Osteocyte (in vitro differentiated cells): Measurements from ENCODE around the gene BEND7. TPM values are rescaled to one million over a fixed set of nuclear protein-coding genes. Genes with fewer than 3 reads are reported as not detected.

ENCODE experiments used
- DNase-seq: peaks from one replicate; pipeline ENCODE4 v3.0.0; 2021; ENCODE audit warnings: mixed read lengths; ENCODE audit not compliant: unreplicated experiment; ENCODE audit errors: extremely low spot score
- H3K27ac Mint-ChIP-seq: one replicate; pipeline ENCODE4 v1.8.0; 2021; ENCODE audit warnings: mild to moderate bottlenecking, mixed read lengths; ENCODE audit not compliant: unreplicated experiment
- H3K27me3 Mint-ChIP-seq: one replicate; pipeline ENCODE4 v1.8.0; 2021; ENCODE audit warnings: mixed read lengths; ENCODE audit not compliant: unreplicated experiment
- H3K36me3 Mint-ChIP-seq: one replicate; pipeline ENCODE4 v1.8.0; 2021; ENCODE audit warnings: mixed read lengths; ENCODE audit not compliant: unreplicated experiment
- H3K4me1 Mint-ChIP-seq: one replicate; pipeline ENCODE4 v1.8.0; 2021; ENCODE audit warnings: mixed read lengths; ENCODE audit not compliant: unreplicated experiment
- H3K4me3 Mint-ChIP-seq: one replicate; pipeline ENCODE4 v1.8.0; 2021; ENCODE audit warnings: mild to moderate bottlenecking, moderate library complexity, mixed read lengths; ENCODE audit not compliant: unreplicated experiment
- H3K9me3 Mint-ChIP-seq: one replicate; pipeline ENCODE4 v1.8.0; 2021; ENCODE audit warnings: mixed read lengths; ENCODE audit not compliant: unreplicated experiment
- total RNA-seq: library from RNA; stranded (reverse); gene quantifications from 2 replicates; pipeline ENCODE4 v1.2.1, GENCODE V29; 2021
- TF ChIP-seq, protein P1 (sequence below): fragments of 200-600 bp; sonication (generic); IDR thresholded peaks from 2 replicates; pipeline ENCODE4 v1.5.0; 2021; ENCODE audit warnings: antibody characterized with exemption, mild to moderate bottlenecking, moderate library complexity

The BEND7 gene
- total RNA-seq, 1 donor from 2014 or later: 12.4 TPM

DNA sequence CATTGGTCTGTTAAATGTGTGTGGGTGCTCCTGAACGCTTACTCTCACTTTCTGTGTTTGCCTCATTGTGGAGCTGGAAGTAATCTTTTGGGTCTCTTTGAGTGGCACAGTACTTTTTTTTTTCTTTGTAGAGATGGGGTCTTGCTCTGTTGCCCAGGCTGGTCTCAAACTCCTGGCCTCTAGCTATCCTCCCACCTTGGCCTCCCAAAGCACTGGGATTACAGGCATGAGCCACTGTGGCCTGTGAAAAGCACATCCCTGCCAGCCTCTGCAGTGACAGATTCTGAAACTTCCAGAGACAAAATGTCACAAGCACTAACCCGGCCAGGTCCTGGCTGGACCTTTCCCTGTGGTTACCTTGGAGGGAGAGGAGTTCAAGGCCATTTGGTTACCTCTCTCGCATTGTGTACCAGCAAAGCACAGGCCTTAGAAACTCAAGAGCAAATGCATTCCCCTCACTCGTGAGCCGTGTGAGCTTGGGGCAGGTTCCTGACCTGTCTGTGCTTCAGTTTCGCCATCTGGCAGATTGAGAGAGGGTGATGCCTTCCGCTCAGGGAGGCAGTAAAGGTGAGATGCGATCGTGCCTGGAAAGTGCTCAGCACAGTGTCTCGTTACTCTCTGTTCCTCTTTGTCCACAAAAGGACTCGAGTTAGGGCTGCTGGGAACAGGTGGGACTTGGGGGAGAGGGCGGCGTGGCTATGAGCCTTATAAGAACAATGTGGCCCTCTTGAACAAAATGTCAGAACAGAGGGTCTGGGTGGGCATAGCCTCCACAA lies 108.1 kb downstream of the BEND7 start:
- no peak overlapping the region for H3K4me3 Mint-ChIP-seq
- DNase-seq: no peak
- H3K4me1 Mint-ChIP-seq: no peaks in the 10 kb centered on the region
- H3K27me3 Mint-ChIP-seq: peaks cover 37% of the 10 kb centered on the region
- H3K27ac Mint-ChIP-seq: no peak overlapping the region
- H3K9me3 Mint-ChIP-seq: no peaks in the 10 kb centered on the region
- TF ChIP-seq, protein P1, sequence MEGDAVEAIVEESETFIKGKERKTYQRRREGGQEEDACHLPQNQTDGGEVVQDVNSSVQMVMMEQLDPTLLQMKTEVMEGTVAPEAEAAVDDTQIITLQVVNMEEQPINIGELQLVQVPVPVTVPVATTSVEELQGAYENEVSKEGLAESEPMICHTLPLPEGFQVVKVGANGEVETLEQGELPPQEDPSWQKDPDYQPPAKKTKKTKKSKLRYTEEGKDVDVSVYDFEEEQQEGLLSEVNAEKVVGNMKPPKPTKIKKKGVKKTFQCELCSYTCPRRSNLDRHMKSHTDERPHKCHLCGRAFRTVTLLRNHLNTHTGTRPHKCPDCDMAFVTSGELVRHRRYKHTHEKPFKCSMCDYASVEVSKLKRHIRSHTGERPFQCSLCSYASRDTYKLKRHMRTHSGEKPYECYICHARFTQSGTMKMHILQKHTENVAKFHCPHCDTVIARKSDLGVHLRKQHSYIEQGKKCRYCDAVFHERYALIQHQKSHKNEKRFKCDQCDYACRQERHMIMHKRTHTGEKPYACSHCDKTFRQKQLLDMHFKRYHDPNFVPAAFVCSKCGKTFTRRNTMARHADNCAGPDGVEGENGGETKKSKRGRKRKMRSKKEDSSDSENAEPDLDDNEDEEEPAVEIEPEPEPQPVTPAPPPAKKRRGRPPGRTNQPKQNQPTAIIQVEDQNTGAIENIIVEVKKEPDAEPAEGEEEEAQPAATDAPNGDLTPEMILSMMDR: no peak
- no peaks in the 10 kb centered on the region for H3K36me3 Mint-ChIP-seq

DNA sequence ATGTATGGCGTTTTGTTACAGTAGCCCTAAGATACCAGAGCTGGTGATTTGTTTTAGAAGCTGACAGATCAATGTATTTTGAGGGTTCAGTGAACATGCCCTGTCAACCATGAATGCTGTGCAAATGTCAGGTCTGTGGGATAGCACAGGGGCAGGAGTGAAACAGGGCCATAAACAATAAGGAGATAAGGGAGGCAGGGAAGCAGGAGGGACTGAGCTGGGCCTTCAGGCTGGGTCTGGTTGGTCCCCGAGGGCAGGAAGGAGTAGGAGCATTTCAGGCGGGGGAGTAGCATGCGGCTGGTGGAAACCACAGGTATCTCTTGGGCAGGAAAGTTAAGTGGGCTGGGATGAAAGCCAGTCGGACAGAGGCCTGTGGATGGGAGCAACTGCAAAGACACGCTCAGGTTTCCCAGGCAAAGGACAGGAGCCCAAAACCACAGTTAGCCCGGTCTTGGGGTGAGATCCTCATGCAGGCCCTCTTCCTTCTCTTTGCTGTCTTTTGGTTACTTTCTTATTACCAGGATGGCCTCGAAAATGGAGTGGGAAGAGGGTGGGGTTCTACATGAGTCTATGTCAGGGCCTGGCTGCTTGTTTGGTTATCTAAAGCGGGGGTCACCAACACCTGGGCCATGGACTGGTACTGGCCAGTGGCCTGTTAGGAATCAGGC lies 111.2 kb downstream of the BEND7 start:
- Mint-ChIP-seq H3K4me3 (no peak overlapping the region), H3K27me3 (peaks cover 34% of the 10 kb centered on the region), H3K36me3 (no peaks in the 10 kb centered on the region), H3K9me3 (peaks cover 9% of the 10 kb centered on the region), H3K4me1 (no peaks in the 10 kb centered on the region), H3K27ac (no peak overlapping the region)
- TF ChIP-seq, protein P1: no peak
- DNase-seq: no peak

DNA sequence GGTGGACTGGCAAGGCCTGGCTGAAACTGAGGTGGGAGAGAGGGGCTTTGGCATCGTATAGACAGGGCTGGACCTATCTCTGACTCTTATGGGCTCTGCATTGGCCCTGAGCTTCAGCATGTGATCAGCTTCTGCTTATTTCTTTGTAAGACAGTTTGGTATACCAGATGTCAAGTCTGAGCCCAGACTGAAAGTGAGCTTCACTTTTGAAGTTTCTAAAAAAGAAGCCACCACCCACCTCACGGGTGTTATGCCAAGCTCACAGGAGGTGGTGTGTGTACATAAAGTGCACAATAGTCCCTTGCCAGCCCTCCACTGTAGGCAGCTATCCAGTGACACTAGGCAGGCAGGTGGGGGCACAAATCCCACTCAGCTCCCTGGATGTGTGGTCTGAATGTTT lies 112.1 kb downstream of the BEND7 start:
- no peaks in the 10 kb centered on the region for H3K36me3 Mint-ChIP-seq
- no peaks in the 10 kb centered on the region for H3K4me1 Mint-ChIP-seq
- H3K9me3 Mint-ChIP-seq: peaks cover 9% of the 10 kb centered on the region
- H3K27me3 Mint-ChIP-seq: peaks cover 37% of the 10 kb centered on the region
- H3K4me3 Mint-ChIP-seq: no peak overlapping the region
- TF ChIP-seq, protein P1: no peak
- DNase-seq: no peak
- no peak overlapping the region for H3K27ac Mint-ChIP-seq

DNA sequence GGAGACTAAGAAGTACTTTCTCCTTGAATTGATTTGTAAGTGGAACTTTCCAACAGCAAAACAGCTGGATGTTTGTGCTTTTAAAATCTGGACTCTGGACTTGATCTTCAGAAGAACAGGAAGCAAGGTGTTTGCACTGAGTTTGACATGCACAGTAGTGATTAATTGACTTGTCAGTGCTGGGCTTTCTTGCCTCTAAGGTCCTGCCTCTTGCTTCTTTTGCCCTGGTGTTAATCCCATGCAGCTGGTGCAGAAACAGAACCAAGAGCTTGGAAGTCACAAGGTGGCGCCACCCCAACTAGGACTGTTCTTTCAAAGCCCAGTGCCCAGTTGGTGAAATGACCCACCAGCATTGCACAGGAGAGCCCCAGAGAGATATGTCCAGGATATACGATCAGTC lies 114.0 kb downstream of the BEND7 start:
- TF ChIP-seq, protein P1: peak; percentile 28
- Mint-ChIP-seq H3K4me1 (no peaks in the 10 kb centered on the region), H3K9me3 (peaks cover 9% of the 10 kb centered on the region), H3K4me3 (no peak overlapping the region), H3K36me3 (no peaks in the 10 kb centered on the region), H3K27ac (no peak overlapping the region), H3K27me3 (peaks cover 38% of the 10 kb centered on the region)
- no peak for DNase-seq

DNA sequence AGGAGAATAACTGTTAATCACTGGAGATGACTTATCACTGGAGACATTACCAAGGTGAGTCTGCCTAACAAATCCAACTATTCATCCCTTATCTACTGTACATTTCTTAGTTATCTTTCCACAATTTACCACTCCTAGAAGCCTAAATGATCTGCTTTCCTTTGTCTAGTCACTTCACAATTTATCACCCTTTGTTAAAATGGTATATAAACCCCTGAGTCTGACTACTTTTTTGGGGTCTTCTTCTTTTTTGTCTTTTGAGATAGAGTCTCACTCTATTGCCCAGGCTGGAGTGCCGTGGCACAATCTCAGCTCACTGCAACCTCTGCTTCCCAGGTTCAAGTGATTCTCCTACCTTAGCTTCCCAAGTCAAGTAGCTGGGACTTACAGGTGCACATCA lies 114.7 kb downstream of the BEND7 start:
- no peak for DNase-seq
- no peaks in the 10 kb centered on the region for H3K36me3 Mint-ChIP-seq
- peaks cover 38% of the 10 kb centered on the region for H3K27me3 Mint-ChIP-seq
- TF ChIP-seq, protein P1: no peak
- H3K9me3 Mint-ChIP-seq: peaks cover 9% of the 10 kb centered on the region
- H3K4me1 Mint-ChIP-seq: no peaks in the 10 kb centered on the region
- no peak overlapping the region for H3K27ac Mint-ChIP-seq
- H3K4me3 Mint-ChIP-seq: no peak overlapping the region
